Renal pelvis (tissue), 12 donors: ENCODE measurements around the gene AGRN. TPM values are rescaled to one million over a fixed set of nuclear protein-coding genes. Genes with fewer than 3 reads are reported as not detected.
A peak's percentile ranks its signal among the peaks of the same experiment; 100 is the strongest.
"Not testable (repeated sequence)": the region's sequence is repeated elsewhere in the genome, so short reads cannot be mapped to it uniquely, and the experiment has no call there.

ENCODE experiments used
- DNase-seq: peaks from one replicate; pipeline ENCODE4 v3.0.0-alpha.2; 2013
- long read RNA-seq, 16 experiments: transcript quantifications; one replicate each; lab custom pipeline, GENCODE V29; 2026
- polyA plus RNA-seq, 3 donors: library from polyadenylated mRNA; unstranded; fragments of 120-200 nt; gene quantifications; one replicate each; pipeline ENCODE4 v1.2.1, GENCODE V29; 2013; ENCODE audit not compliant: insufficient read length in 3 of 3

AGRN gene
- 100 to 1,000 TPM; 281 to 299 (median 289) TPM for polyA plus RNA-seq
- long read RNA-seq, donor 1, full-length matches to known transcripts: 5 of 18 reads
- long read RNA-seq, donor 1, partial matches to known transcripts: 13 of 18 reads
- long read RNA-seq, donor 1, other reads (novel, unspliced or antisense): 0 of 18 reads
- long read RNA-seq, donor 2, full-length matches to known transcripts: 6 of 92 reads
- long read RNA-seq, donor 2, partial matches to known transcripts: 86 of 92 reads
- long read RNA-seq, donor 2, other reads (novel, unspliced or antisense): 0 of 92 reads
- long read RNA-seq, donor 3, full-length matches to known transcripts: 7 of 46 reads
- long read RNA-seq, donor 3, partial matches to known transcripts: 39 of 46 reads
- long read RNA-seq, donor 3, other reads (novel, unspliced or antisense): 0 of 46 reads
- long read RNA-seq, donor 4, full-length matches to known transcripts: 9 of 31 reads
- long read RNA-seq, donor 4, partial matches to known transcripts: 22 of 31 reads
- long read RNA-seq, donor 4, other reads (novel, unspliced or antisense): 0 of 31 reads
- long read RNA-seq, donor 5, partial matches to known transcripts: 42 of 43 reads
- long read RNA-seq, donor 5, other reads (novel, unspliced or antisense): 0 of 43 reads
- long read RNA-seq, donor 6, full-length matches to known transcripts: 3 of 35 reads
- long read RNA-seq, donor 6, partial matches to known transcripts: 32 of 35 reads
- long read RNA-seq, donor 6, other reads (novel, unspliced or antisense): 0 of 35 reads
- long read RNA-seq, donor 7, full-length matches to known transcripts: 8 of 89 reads
- long read RNA-seq, donor 7, partial matches to known transcripts: 81 of 89 reads
- long read RNA-seq, donor 7, other reads (novel, unspliced or antisense): 0 of 89 reads
- long read RNA-seq, donor 8, partial matches to known transcripts: 0 of 1 reads
- long read RNA-seq, donor 8, other reads (novel, unspliced or antisense): 0 of 1 reads
- long read RNA-seq, donor 9, full-length matches to known transcripts: 6 of 193 reads
- long read RNA-seq, donor 9, partial matches to known transcripts: 187 of 193 reads
- long read RNA-seq, donor 9, other reads (novel, unspliced or antisense): 0 of 193 reads
- long read RNA-seq, donor 10, full-length matches to known transcripts: 5 of 47 reads
- long read RNA-seq, donor 10, partial matches to known transcripts: 42 of 47 reads
- long read RNA-seq, donor 10, other reads (novel, unspliced or antisense): 0 of 47 reads
- long read RNA-seq, donor 11, partial matches to known transcripts: 129 of 132 reads
- long read RNA-seq, donor 11, other reads (novel, unspliced or antisense): 0 of 132 reads
- long read RNA-seq, donor 12, full-length matches to known transcripts: 10 of 52 reads
- long read RNA-seq, donor 12, partial matches to known transcripts: 42 of 52 reads
- long read RNA-seq, donor 12, other reads (novel, unspliced or antisense): 0 of 52 reads
- long read RNA-seq, donor 13, transcript AGRN-203 (3 exons, 3,385 nt): major isoform, 5 of 17 reads
- long read RNA-seq, donor 13, partial matches to known transcripts: 10 of 17 reads
- long read RNA-seq, donor 13, other reads (novel, unspliced or antisense): 0 of 17 reads
- long read RNA-seq, donor 14: 0 reads
- long read RNA-seq, donor 15, full-length matches to known transcripts: 5 of 22 reads
- long read RNA-seq, donor 15, partial matches to known transcripts: 17 of 22 reads
- long read RNA-seq, donor 15, other reads (novel, unspliced or antisense): 0 of 22 reads
- long read RNA-seq, donor 16, full-length matches to known transcripts: 3 of 46 reads
- long read RNA-seq, donor 16, partial matches to known transcripts: 43 of 46 reads
- long read RNA-seq, donor 16, other reads (novel, unspliced or antisense): 0 of 46 reads

DNA sequence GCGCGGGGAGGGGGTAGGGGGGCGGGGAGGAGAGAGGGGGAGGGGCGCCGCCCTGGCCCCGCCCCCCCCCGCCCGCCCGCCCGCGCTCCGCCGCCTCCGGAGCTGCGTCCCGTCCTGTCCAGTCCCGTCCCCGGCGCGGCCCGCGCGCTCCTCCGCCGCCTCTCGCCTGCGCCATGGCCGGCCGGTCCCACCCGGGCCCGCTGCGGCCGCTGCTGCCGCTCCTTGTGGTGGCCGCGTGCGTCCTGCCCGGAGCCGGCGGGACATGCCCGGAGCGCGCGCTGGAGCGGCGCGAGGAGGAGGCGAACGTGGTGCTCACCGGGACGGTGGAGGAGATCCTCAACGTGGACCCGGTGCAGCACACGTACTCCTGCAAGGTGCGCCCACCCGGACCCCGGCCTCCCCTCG, at the start of gene AGRN:
Gene AGRN (plus strand): TSS at position 121 of the 405 bp plus-strand sequence. CDS start 53 bp downstream, at position 174.
- DNase-seq: no peak

DNA sequence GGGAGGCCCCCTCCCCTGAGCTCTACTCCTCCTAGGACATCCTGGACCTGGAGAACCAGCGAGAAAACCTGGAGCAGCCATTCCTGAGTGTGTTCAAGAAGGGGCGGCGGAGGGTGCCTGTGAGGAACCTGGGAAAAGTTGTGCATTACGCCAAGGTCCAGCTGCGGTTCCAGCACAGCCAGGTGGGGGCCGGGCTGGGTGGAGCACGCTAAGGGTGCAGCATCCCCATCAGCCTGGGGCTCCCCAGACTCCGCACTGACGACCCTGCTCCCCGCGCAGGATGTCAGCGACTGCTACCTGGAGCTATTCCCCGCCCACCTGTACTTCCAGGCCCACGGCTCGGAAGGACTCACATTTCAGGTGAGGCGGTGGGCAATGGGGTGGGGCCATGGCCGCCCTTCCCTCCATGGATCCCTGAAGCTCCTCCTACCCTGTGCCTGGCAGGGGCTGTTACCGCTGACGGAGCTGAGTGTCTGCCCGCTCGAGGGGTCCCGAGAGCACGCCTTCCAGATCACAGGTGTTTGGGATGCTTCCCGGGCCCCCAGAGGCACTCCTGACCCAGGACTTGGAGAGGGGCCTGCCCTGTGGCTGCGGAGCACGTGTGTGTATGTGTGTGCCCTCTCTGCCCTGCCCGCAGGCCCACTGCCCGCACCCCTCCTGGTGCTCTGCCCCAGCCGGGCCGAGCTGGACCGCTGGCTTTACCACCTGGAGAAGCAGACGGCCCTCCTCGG, 49.5 kb upstream of the AGRN start:
- no peak for DNase-seq

DNA sequence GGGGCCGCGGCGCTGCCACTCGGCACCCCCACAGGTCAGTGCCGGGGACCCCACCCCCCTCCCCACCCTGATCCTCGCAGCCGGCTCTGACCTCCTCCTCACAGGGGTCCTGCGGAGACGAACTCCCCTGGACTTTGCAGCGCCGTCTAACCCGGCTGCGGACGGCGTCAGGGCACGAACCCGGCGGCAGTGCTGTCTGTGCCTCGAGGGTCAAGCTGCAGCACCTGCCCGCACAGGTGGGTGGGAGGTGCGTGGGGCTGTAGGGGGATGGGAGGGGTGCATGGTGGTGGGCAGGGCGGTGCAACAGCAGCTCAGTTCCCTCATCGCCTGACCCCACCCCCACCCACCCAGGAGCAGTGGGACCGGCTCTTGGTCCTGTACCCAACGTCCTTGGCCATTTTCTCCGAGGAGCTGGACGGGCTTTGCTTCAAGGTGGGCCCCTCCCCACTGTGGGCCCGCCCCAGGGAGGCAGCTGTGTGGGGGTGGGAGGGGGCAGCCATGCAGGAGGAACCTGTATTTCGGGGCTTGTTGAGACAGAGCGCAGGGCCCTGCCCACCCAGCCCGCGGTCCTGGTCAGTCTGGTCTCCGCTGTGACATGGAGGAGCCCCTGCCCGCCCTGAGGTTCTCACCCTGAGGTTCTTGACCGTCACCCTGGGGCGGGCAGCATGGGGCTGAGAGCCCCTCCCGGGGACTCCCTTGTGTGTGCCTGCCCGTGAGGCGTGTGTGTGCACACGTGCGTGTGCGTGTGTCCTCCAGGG, 48.8 kb upstream of the AGRN start:
- DNase-seq: no peak

DNA sequence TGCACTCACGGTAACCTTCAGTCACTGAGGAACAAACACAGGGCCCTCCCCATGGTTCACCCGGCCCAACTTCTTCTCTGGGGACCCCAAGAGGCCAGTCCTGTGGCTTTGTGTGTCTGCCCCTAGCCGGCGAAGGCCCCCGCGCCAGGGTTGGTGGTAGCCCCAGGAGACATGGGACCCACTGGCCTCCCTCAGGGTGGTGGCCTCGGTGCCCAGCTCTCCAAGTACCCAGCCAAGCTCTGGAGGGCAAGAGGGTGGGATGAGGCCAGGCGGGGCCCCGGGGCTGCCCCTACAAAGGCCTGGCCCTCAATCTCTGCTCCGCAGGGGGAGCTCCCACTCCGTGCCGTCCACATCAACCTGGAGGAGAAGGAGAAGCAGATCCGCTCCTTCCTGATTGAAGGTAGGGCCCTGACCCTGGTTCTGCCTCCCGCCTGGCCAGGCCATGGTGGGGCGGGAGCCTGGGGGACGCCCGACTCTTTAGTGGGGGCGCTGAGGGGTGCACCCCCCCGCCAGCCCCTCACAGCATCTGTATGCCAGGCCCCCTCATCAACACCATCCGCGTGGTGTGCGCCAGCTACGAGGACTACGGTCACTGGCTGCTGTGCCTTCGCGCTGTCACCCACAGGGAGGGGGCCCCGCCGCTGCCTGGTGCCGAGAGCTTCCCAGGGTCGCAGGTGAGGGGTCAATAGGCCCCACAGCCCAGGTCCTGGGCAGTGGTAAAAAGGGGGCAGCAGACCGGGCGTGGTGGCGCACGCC, 48.0 kb upstream of the AGRN start:
- no peak for DNase-seq

DNA sequence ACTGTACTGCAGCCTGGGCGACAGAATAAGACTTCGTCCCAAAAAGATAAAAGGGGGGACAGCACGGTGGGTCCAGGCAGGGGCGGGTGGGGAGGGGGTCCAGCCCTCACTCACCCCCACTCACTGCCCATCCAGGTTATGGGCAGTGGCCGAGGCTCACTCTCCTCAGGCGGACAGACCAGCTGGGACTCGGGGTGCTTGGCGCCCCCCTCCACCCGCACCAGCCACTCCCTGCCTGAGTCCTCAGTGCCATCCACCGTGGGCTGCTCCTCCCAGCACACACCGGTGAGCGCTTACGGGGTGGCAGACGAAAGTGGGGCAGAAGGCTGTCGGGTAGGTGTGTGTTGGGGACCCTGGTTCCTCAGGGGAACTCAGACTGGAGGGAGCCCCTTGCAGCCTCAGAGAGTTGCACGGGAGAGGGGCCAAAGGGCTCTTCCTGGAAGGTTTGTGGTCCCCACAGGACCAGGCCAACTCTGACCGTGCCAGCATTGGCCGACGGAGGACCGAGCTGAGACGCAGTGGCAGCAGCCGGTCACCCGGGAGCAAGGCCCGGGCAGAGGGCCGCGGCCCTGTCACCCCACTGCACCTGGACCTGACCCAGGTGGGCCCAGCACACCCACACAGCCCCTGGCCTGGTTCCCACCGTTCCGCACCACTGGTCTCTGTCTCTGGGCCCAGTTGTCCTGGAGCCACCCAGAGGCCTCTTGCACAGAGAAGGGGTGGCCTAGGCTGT, 47.0 kb upstream of the AGRN start:
- DNase-seq: no peak

DNA sequence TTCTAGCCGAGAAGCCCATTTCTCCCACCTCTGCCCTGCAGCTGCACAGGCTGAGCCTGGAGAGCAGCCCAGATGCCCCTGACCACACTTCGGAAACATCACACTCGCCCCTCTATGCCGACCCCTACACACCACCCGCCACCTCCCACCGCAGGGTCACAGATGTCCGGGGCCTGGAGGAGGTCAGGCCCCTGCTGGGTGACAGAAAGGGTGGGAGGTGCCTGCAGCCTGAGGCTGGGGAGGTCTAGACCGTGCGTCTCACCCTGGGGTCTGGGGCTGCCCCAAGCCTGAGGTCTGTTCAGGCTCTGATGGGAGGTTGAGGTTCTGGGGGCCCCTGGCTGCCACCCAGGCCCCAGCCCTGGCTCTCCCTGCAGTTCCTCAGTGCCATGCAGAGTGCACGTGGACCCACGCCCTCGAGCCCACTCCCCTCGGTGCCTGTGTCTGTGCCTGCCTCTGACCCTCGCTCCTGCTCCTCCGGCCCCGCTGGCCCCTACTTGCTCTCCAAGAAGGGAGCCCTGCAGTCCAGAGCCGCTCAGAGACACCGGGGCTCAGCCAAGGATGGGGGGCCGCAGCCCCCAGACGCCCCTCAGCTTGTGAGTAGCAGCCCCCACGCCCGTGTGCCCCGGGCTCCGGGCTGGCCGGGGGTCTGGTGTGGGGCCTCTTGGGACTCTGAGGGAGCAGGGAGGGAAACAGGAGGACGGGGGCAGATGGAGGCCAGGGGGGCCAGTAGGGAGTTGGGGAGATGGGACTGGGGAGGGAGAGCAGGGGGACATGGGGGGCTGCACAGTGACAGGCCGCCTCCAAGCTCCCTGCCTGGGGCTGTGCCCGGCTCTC, 46.2 kb upstream of the AGRN start:
- no peak for DNase-seq

DNA sequence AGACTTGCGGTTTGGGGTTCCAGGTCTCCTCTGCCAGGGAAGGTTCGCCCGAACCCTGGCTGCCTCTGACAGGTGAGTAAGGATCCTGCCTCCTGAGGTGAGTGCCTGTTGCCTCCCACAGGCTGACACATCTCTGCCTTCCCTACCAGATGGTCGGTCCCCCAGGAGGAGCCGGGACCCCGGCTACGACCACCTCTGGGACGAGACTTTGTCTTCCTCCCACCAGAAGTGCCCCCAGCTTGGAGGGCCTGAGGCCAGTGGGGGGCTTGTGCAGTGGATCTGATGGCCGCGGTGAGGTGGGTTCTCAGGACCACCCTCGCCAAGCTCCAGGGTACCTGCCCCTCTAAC, 45.7 kb upstream of the AGRN start:
- no peak for DNase-seq

DNA sequence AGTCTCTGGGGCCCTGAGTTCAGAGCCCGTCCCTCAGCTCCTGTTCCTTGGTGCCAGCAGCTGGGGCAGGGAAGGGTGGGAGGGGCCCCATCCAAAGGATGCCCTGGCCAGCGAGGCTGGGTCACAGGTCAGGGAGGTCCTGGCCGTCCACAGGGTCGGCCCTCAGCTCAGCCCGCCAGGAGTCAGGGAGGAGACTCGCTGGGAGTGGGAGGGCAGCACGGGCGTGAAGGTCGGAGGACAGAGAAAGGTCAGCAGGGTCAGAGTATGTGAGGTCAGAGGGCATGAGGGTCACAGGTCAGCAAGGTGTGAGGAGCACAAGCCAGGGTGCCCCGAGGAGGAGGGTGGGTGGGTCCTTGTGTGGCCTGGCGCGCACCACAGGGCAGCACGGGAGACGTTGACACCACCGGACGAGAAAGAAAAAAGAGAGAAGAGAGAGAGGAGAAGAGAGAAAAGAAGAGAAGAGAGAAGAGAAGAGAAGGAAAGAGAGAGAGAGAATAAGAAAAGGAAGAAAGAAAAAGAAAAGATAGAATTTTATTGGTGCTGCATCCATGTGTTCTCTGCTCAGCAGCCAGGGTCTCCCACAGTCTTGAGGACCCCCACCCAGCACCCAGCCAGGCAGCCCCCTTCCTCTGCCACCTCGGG, 45.1 kb upstream of the AGRN start:
- no peak for DNase-seq

DNA sequence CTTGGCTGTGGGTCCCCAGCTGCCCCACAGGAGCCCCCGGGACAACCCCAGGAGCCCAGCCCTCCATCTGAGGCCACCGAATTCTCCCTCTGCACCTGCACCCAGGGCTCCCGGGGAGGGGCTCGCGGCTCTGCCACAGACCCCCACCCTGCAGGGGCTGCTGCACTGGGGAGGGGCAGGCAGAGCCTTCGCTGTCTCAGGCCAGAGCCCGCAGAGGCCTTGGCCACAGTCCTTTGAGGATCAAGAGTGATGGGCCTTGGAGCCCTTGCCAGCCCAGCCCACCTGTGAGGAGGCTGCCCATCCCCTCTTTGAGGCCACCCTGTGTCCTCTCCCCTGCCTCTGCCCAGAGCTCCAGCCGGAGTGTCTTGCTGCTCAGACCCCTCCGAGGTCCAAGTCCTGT, 44.6 kb upstream of the AGRN start:
- no peak for DNase-seq

DNA sequence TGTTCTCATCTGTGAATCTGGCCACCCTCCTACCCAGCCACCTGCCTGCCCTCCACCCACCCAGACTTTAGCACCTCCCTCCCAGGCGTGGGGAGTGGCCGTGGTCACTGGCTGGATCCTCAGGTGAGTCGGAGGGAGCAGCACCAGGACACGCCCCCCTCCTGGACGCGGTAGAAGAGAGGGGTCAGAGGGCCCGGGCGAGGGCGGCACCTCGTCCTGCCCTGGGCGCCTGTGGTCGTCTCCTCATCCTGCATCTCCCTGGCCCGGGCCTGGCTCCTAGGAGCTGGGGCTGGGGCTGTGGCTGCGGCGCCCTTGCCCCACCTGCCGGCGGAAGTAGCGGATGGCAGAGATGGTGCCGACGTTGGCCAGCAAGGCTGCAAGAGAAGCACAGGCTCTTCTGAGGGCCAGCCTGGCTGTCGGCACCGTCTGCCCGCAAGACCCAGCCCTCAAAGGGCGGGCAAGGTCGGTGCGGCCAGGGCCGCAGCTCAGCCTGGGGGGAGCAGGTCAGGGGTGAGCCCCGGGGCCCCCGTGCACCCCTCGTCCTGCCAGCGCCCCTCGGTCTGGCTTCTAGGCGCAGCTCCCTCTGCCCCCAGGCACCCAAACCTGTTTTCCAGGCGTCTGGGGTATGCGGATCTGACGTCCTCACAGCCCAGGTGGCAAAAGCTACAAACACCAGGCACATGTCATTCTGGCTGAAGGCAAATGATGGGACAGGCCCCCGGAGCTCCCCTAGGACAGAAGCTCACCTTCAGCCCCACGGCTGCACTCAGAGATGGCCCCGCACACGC, 43.8 kb upstream of the AGRN start:
- DNase-seq: peak; percentile 51

DNA sequence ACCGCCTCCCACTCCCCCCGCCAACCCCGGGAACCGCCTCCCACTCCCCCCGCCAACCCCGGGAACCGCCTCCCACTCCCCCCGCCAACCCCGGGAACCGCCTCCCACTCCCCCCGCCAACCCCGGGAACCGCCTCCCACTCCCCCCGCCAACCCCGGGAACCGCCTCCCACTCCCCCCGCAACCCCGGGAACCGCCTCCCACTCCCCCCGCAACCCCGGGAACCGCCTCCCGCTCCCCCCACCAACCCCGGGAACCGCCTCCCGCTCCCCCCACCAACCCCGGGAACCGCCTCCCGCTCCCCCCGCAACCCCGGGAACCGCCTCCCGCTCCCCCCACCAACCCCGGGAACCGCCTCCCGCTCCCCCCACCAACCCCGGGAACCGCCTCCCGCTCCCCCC, 43.1 kb upstream of the AGRN start:
- DNase-seq: not testable (repeated sequence)

DNA sequence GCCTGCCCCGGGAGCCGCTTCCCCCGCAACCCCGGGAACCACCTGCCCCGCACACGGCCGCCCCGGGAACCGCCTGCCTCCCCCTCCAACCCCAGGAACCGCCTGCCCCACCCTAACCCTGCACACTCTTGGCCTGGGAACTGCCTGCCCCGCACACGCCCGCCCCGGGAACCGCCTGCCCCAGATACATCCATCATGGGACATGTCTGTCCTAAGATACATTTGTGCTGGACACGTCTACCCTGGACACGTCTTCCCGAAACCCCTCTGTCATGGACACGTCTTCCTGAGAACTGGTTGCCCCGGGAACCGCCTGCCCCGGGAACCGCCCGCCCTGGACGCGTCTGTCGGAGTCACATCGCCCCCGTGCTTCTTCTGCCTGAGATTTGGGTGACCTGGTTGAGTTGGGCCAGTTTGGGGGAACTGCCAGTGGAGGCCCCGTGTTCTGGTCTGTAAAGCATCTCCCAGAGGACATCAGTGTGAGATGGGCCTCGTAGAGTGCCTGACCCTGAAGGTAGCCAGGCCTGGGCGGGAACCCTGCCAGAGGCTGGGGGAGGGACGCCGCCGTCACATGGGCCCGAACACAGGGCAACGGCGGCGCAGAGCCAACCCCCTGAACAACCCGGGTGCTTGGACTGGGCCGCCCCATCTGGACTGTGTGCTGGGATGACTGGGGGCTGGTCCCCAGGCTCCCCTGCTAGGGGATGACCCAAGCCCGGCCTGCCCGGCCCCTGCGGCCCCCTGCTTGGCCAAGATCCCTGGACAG, 41.7 kb upstream of the AGRN start:
- DNase-seq: no peak

DNA sequence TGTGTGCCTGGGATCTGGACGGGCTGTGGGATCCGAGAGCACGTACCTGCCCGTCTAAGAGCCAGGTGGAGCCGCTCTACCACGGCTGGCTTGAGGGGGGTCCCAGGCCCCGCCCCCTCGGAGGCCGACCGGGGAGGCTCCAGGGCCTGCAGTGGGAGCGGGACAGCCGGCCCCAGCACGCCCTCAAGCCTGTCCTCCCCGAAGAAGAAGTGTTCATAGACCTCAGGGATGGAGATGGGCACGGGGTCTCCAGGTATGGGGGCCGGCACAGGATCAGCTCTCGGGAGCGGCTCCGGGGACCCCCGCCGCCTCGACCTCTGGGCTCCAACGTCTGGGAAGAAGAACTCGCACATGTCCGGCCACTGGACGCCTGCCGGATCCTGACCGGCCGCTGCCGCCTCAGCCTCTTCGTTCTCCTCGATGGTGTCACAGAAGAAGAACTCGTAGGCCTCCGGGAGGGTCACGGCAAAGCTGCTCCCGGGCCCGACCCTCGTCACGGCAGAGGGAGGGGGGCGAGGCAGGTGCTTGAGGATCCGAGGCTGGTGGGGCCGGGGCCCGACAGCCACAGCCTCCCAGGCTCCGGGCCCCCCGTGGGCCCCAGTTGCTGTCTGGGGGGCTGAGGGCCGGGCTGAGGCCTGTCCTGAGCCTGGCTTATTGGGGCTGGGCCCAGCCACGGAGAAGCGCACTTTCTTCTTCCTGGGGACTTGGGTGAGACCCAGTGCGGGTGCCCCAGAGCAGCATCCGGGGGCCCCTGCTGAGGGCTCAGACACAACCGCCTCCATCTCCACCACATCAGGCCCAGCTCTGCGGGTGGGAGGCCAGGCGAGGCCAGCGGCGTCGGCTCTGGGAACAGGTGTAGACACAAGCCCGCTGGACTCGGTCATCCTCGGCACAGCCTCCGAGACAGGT, 40.8 kb upstream of the AGRN start:
- DNase-seq: no peak

DNA sequence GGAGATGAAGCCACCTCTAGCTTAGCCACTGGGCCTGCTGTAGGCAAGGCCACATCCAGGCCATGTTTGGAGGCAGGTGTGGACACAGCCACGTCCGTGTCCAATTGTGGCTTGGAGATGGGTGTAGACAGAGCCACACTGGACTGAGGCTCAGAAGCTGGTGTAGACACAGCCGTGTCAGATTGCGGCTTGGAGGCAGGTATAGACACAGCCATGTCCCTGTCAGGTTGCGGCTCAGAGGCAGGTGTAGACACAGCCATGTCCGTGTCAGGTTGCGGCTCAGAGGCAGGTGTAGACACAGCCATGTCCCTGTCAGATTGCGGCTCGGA, 40.2 kb upstream of the AGRN start:
- DNase-seq: no peak
